Measurements from ENCODE around the gene ITSN1.
"Not testable (repeated sequence)": the region's sequence is repeated elsewhere in the genome, so short reads cannot be mapped to it uniquely, and the experiment has no call there.

ITSN1 gene

DNA sequence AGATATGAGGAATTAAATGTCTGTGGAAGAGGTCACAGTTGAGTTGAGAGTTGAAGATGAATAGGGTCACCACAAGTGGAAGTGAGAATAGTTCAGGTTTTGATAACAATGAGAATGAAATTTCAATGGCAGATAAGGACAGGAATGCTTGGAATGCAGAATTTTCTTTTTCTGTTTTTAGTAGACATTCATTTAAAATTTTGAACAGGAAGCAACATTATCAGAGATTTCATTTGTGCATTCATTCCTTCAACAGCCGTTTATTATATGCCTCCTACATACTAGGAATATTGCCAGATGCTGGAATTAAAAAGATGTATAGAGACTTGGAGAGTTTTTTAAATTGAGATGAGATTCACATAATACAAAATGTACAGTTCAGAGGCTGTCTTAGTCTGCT lies 126.8 kb downstream of the ITSN1 start:
- peak; percentile 6 for DNase-seq (ENCODE audit: low spot score)

DNA sequence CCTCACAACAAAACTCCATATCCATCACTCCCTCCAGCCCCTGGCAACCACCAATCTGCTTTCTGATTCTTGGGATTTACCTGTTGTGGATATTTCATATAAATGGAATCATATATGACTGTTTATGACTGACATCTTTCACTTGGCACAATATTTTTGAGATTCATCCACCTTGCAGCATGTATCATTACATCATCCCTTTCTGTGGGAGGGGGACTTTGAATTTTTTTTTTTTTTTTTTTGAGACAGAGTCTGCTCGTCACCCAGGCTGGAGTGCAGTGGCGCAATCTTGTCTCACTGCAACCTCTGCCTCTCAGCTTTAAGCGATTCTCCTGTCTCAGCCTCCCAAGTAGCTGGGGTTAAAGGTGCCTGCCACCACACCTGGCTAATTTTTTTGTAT lies 128.2 kb downstream of the ITSN1 start:
- no peak for DNase-seq (ENCODE audit: low spot score)

DNA sequence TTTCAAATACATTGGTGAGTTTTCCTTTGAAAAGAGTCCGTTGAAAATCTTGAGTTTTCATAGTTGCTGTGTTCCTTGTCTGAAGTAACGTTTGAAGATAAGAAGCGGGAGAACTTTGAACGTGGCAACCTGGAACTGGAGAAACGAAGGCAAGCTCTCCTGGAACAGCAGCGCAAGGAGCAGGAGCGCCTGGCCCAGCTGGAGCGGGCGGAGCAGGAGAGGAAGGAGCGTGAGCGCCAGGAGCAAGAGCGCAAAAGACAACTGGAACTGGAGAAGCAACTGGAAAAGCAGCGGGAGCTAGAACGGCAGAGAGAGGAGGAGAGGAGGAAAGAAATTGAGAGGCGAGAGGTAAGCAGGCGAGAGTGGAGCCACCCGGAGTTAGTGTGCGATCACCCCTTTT lies 129.7 kb downstream of the ITSN1 start:
- no peak for DNase-seq (ENCODE audit: low spot score)

DNA sequence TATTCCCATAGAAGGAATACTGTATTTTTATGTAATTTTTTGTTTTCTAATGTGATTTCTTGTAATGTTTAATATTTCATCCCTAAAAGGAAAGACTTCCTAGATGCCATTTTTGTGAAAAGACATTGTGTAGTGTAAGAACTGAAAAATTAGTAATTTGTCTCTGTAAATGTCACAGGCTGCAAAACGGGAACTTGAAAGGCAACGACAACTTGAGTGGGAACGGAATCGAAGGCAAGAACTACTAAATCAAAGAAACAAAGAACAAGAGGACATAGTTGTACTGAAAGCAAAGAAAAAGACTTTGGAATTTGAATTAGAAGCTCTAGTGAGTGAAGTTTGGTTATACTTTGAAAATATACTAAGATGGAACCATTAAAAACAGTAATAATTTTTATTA lies 132.2 kb downstream of the ITSN1 start:
- DNase-seq (ENCODE audit: low spot score) = no peak

DNA sequence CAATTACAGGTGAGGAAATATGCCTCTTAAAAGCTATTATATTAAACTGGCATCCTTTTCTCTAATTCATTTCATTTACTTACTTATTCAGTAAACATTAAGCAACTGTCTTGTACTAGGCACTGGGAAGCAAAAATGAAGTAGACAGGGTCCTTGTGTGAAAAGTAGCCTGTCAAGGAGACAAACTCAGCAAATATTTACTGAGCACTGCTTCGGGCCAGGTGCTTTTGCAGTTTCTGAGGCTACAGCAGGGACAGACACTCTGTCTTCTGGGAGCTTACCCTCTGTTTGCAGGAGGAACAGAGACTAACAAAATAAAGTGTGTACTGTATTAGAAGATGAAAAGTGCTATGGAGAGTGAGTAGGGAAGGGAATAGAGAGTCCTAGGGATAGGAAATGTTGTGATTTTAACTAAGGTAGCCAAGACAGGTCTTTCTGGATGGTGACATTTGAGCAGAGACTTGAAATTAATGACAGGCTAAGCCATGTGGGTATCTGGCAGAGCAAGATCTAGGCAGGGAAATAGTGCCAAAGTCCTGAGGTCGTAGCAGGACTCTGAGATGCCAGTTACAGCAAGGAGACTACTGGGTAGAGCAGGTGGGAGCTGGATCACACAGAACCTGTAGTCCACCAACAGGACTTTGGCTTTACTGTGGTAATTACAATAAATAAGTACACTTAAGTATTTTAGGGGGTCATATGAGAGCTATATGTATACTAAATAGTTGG lies 133.0 kb downstream of the ITSN1 start:
- DNase-seq (ENCODE audit: low spot score) = no peak

DNA sequence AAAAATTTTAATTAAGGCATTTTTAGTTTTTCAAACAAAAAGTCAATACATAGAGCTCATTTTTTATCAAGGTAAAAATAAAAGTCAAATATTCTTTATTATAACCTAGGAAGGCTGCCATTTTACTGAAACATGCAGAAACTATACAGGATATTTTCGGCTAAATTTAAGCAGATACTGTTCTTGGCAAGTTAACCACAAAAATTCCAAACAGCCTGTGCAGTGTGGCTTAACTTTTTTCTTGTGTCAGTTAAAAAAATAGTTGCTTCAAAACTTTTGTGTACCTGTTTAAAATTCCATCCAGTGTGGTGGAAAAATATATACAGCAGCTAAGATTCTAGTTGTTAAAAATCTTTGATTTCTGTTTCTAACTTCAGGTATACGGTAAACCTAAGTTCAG lies 138.3 kb downstream of the ITSN1 start:
- DNase-seq (ENCODE audit: low spot score) = peak; percentile 47

DNA sequence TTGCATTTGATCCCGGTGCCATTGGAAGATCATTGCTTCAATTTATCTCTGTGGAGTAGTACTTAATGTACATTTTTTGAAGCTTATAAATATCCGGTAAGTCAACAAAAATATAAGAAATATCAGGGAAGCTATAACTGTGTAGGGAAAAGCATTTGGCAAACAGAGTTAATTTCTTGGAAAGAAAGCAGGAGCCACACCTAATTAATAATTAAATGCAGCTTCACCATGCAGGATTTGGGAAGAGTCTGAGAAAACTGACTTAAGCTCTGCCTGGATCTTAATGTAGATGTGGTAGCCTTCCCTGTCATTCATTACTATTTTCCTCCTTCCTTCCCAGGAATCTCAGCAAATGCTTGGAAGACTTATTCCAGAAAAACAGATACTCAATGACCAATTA lies 138.8 kb downstream of the ITSN1 start:
- no peak for DNase-seq (ENCODE audit: low spot score)

DNA sequence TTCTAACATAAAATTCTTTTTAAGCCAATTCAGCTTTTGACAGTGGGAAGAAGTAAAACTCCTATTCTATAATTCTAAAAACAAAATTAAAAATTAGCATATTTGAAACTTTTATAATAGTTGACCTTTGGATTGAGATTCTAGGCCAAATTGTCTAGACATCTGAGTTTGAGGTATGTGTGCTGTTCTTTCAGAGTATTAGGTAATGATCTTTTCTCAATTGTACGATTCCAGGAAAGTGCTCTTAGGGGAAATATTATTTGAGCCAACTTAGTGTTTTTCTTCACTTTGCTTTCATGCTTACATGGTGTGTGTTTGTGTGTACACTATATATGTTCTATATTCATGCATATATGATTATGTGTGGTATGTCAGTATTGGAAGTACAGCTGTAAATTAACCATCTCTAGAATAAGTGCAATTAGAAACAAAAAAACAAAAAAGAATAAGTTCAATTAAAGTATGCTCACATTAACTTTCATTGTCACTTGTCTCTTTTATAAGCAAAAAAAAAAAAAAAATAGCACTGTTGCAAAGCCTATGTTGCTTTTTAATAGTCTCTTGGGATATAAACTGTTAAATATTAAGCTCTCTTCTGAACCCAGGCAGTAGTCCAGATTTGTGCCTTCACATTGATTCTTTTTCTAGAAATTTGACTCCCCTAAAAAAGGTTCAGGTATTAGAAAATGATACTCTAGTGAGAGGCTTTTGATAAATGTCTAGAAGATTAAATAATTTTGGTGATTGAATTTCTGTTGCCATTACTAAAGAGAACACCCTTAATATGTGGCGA lies 141.1 kb downstream of the ITSN1 start:
- no peak for DNase-seq (ENCODE audit: low spot score)

DNA sequence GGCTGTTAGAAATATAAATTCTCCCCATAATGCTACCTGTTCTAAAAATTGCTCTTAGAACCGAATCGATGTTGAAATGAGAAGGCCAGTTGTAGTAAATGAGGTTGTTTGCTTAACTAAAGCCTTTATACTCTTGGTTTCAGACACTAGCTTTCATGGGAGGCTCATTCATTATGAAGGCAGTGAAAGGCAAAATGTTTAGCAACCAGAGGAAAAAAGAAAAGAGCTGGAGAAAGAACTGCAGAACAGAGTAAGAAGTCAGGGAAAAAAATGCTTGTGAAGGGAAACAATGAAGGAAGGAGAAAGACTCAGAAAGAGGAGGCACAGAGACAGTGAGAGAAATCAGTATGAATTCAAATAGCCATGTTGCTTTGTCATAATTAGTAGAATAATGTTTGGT lies 145.1 kb downstream of the ITSN1 start:
- no peak for DNase-seq (ENCODE audit: low spot score)

DNA sequence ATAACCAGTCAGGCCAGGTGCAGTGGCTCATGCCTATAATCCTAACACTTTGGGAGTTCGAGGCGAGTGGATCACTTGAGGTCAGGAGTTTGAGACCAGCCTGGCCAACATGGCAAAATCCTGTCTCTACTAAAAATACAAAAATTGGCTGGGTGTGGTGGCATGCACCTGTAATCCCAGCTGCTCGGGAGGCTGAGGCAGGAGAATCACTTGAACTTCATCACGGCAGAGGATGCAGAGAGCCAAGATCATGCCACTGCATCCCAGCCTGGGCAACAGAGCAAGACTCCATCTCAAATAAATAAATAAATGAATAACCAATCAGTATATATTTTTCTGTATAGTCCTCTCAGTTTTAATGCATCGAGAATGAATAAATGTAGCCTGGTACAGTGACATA lies 146.1 kb downstream of the ITSN1 start:
- not testable (repeated sequence) for DNase-seq (ENCODE audit: low spot score)

DNA sequence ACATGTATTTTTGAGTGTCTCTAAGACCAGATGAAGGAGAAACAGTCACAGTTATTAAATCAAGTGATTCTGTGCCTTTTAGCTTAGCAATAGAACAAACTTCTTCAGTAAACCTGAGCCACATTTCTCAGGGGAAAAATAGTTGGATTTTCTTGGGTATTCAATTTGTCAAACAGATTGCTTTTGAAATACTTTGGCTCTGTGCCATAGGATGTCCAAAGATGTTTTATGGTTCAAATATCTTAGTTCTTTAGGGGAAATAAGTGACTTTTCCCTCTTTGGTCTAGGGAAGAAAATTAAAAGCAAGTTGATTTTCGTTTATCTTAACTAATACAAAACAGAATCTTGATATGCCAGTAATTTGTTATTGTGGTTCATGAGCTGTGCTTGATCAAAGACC lies 147.4 kb downstream of the ITSN1 start:
- peak; percentile 8 for DNase-seq (ENCODE audit: low spot score)

DNA sequence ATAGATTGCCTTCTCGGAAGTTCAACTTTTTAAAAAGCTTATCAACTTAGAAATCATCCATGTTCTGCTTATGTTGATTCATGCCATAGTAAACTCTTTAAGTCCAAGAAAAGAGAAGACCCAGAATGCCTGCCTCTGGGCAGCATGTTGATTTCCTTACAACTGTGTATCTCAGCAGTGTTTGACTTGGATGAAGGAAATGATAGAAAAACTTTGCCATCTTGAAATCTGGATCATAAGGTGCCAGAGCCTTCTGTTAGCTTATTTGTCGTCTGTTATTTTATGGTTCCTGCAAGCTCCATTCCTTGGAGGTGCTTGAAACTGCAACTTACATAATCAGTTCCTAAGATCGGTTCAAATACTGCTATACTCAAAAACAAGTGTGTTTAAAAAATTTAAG lies 148.8 kb downstream of the ITSN1 start:
- DNase-seq (ENCODE audit: low spot score) = no peak

DNA sequence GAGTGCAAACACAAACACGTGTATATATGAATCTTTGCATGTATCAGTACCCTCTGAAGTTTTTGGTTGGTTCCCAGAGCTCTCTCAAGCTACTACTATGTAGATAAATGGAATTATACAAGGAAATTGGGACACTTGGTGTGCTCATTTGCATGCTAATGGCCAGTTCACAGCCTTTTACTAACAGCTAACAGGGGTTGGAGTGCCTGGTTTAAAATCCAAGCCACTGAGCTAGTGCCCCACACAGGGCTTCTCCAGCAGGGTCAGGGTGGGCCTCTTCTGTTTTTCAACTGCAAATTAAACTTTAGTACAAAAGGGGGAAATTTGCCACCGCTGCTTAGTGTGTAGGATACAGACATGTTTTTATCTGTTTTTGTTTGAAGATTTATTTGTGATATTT lies 152.3 kb downstream of the ITSN1 start:
- DNase-seq (ENCODE audit: low spot score) = no peak

DNA sequence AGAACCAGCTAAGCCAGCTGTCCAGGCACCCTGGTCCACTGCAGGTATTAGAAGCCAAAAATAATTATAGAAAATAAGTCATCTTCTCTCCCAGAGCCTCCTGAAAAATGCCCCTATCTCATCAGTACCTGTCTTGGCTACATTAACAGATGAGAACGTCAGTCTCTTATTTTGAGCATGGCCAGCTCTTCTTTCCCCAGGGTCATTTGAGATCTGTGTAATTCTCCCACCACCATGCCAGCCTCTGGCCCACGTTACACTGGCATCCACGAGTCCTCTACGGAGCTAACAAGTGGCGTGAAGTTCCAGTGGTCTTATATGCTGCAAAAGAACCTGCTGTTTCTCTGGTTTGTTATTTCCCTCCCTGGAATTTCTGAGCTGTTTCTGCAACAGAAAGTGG lies 155.3 kb downstream of the ITSN1 start:
- DNase-seq (ENCODE audit: low spot score) = no peak

DNA sequence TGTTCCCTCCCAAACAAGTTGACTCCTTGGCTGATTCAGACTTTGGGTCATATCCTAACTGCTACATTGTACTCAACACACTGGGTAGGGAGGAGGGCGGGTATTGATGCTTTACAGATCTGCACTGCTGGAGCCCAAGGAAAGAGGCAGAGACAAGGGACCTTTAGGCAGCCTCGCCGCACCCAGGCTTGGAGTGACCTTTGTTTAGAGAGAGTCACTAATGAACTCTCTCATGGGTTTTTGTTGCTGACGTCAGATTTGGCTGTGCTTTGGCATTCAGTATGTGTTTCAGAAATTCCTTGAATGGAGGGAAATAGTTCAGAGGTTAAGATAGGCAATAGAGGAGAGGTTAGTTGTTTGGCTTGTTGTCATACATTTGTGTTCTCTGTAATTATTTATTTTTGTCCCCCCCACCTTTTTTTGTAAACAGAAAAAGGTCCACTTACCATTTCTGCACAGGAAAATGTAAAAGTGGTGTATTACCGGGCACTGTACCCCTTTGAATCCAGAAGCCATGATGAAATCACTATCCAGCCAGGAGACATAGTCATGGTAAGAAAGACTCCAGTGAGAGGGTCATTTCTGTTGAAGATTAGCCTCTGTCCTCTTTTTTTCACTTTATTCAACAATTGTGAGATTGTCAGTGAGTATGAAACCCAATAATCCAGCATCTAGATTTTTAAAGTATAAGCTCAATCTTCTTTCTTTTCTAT lies 157.2 kb downstream of the ITSN1 start:
- no peak for DNase-seq (ENCODE audit: low spot score)

DNA sequence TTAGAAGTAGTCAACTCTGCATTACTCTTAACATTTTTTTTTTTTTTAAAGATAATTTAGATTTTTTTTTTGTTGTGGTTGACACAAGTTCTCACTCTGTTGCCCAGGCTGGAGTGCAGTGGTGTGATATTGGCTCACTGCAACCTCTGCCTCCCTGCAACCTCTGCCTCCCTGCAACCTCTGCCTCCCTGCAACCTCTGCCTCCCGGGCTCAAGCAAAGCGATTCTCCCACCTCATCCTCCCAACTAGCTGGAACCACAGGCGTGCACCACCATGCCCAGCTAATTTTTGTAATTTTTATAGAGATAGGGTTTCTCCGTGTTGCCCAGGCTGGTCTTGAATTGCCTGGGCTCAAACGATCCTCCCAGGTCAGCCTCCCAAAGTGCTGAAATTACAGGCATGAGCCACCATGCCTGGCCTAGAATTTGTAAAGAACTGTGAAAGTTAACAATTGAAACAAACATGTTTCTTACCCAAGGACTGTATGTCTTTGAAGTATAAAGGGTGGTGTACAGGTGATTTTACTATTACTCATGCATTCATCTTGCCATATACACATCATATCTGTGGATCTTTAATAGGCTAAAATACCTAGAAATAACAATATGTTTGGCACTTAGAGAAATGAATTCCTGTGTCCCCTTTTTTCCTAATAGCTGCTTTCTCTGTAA lies 158.6 kb downstream of the ITSN1 start:
- DNase-seq (ENCODE audit: low spot score) = no peak

DNA sequence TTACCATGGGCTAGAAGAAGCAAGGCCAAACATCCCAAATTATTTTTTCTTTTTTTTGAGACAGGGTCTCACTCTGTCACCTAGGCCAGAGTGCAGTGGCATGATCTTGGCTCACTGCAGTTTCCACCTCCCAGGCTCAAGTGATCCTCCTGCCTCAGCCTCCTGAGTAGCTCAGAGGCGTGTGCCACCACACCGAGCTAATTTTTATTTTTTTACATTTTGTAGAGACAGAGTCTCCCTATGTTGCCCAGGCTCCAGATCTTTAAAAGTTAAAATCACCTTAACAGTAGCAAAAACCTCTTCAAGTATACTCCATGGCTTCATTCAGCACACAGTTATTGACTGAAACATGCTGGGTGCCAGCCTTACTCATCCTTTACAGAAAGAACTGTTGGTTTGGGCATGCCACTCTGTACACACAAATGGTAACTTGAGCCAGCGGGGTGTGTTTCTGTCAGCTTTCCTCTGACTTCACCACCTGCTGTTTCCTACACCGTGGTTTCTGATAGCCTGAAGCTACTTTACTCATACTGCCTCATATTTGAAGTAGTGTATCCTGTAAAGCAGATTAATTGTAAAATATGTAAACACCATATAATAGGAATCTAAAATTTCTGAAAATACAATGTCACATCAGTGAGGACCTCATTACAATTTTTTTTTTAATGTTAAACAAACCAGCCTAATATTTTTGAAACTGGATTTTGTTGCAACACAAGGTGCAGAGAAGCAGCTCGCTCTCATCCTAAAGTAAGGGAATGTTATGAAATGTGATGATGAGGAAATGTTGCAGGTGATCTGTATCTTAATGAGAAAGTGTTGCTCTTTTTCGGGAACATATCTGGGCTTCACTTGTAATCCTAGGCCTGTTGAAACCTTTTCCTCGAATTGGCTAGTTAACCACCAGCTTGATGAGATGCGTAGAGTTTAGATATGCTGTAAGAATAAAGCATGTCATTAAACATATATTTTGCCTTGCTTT lies 159.4 kb downstream of the ITSN1 start:
- no peak for DNase-seq (ENCODE audit: low spot score)

DNA sequence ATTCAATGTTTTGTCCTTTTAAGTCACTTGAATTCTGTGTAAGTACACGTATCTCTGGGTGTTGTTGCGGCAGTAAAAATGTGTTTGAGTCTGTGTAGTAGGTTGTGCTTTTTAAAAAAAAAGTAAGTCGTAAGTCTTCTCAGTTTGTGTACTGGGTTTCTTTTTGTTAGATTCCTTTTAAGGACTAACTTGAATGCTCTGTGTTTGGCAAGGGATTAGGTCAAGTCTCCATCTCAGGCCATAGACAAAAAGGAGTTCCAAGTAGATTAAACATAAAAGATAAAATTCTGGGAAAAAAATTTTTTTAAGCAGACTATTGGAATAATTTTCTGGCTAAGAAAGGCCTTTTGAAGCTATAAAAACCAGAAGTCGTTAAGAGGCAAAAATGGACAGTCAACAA lies 160.2 kb downstream of the ITSN1 start:
- DNase-seq (ENCODE audit: low spot score) = no peak

DNA sequence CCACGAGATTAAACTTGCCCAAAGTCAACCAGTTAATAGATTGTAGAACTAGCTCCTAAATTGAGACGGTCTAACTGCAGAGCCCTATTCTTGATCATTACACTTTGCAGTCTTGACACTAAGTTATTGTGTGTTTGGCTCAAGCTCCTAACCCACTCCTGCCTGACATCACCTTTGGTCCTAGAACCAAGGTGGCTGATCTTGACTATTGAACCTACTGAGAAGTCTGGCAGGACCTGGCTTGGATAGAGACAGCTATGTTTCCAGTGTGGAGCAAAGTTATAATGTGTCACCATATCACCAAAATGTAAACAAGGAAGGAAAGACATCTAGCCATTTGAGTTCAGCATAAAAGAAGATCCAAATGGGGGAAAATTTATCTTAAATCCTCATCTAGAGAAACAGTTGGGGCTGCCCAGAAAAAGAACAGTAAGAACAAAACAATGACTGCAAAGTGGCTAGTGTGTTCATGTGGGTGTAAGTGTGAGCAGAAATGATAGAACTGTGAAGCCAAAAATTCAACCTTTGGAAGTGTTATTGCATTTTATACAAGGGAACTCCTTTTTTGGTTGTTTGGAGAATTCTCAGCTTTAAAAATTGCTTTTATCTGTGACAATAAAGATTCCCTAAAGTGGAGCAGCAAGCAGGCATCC lies 166.5 kb downstream of the ITSN1 start:
- DNase-seq (ENCODE audit: low spot score) = no peak

DNA sequence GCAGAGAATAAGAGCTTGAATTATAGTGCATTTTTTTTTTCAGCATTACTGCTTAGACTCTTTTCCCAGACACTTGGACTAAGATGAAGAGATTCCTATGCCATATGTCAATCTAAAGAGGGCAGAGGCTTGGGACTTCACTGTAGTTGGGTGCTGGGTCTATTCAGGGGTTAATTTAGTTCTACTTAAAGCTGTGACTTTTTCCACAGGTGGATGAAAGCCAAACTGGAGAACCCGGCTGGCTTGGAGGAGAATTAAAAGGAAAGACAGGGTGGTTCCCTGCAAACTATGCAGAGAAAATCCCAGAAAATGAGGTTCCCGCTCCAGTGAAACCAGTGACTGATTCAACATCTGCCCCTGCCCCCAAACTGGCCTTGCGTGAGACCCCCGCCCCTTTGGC lies 168.5 kb downstream of the ITSN1 start:
- peak; percentile 18 for DNase-seq (ENCODE audit: low spot score)
